CD4-positive, alpha-beta memory T cell (primary cell): ENCODE measurements around the gene PRKCSH. TPM values are rescaled to one million over a fixed set of nuclear protein-coding genes. Genes with fewer than 3 reads are reported as not detected.

ENCODE experiments used
- CTCF ChIA-PET: fragments of 350-600 bp; sonication (Branson Sonifier 250); formaldehyde crosslinking; loops from one replicate; lab custom pipeline; 2021; ENCODE audit warnings: inconsistent platforms; ENCODE audit not compliant: partially characterized antibody; lab: Charles Lee
- POLR2A ChIA-PET: fragments of 350-600 bp; sonication (Branson Sonifier 250); formaldehyde crosslinking; loops from one replicate; lab custom pipeline; 2021; ENCODE audit not compliant: partially characterized antibody; lab: Charles Lee
- DNase-seq, 5 donors: peaks; one replicate each; pipeline versions ENCODE4 v3.0.0 to v3.0.0-alpha.2; 2020 to 2022; ENCODE audit warnings: mixed read lengths in 1 of 5
- H3K27ac ChIP-seq: one replicate; pipeline ENCODE4 v1.7.0; 2013; ENCODE audit warnings: low read depth, low read length
- H3K27me3 ChIP-seq: 2 replicates; pipeline ENCODE4 v1.7.0; 2013; ENCODE audit warnings: mild to moderate bottlenecking, low read length, moderate library complexity; ENCODE audit not compliant: insufficient read depth
- H3K36me3 ChIP-seq: 2 replicates; pipeline ENCODE4 v1.7.0; 2013; ENCODE audit warnings: mild to moderate bottlenecking, low read length, moderate library complexity; ENCODE audit not compliant: insufficient read depth
- H3K4me1 ChIP-seq: 2 replicates; pipeline ENCODE4 v1.7.0; 2013; ENCODE audit warnings: mild to moderate bottlenecking, low read length, moderate library complexity; ENCODE audit not compliant: insufficient read depth
- H3K4me3 ChIP-seq, 2 donors: one replicate each; pipeline ENCODE4 v1.7.0; 2013; ENCODE audit warnings: low read length in 2 of 2, mild to moderate bottlenecking in 1 of 2
- H3K9me3 ChIP-seq, 2 donors: one replicate each; pipeline ENCODE4 v1.7.0; 2013; ENCODE audit warnings: low read length in 2 of 2, control low read depth in 1 of 2; ENCODE audit not compliant: control insufficient read depth in 1 of 2
- H3K27ac Mint-ChIP-seq, 7 donors: one replicate each; pipeline ENCODE4 v1.8.0; 2020 to 2021; ENCODE audit warnings: mixed read lengths in 7 of 7, mild to moderate bottlenecking in 6 of 7, inconsistent platforms in 3 of 7, moderate library complexity in 3 of 7
- H3K27me3 Mint-ChIP-seq, 2 donors: one replicate each; pipeline ENCODE4 v1.8.0; 2020 to 2021; ENCODE audit warnings: mixed read lengths in 2 of 2
- H3K36me3 Mint-ChIP-seq, 2 donors: one replicate each; pipeline ENCODE4 v1.8.0; 2020 to 2021; ENCODE audit warnings: mixed read lengths in 2 of 2, inconsistent platforms in 1 of 2, mild to moderate bottlenecking in 1 of 2
- H3K4me1 Mint-ChIP-seq, 4 donors: one replicate each; pipeline ENCODE4 v1.8.0; 2020 to 2021; ENCODE audit warnings: mixed read lengths in 4 of 4, mild to moderate bottlenecking in 1 of 4
- H3K4me3 Mint-ChIP-seq, 8 donors: one replicate each; pipeline ENCODE4 v1.8.0; 2020 to 2021; ENCODE audit warnings: mixed read lengths in 8 of 8, mild to moderate bottlenecking in 7 of 8, moderate library complexity in 6 of 8, inconsistent platforms in 3 of 8
- H3K9me3 Mint-ChIP-seq, 8 donors: one replicate each; pipeline ENCODE4 v1.8.0; 2020 to 2021; ENCODE audit warnings: mixed read lengths in 8 of 8, mild to moderate bottlenecking in 5 of 8, inconsistent platforms in 3 of 8, moderate library complexity in 1 of 8
- intact Hi-C: fragments of 100-400 bp; cut with micrococcal nuclease; formaldehyde crosslinking; loops from one replicate; pipeline ENCODE4 v1.15.1; 2023
- polyA plus RNA-seq, 2 donors: library from polyadenylated mRNA; unstranded; fragments of 300-500 nt; fragmentation: Illumina TruSeq; gene quantifications; one replicate each; pipeline ENCODE4 v1.2.3, GENCODE V29; 2021
- total RNA-seq, 2 experiments: library from RNA; stranded (reverse); gene quantifications; one replicate each; pipeline ENCODE4 v1.2.3, GENCODE V29; 2021

Gene PRKCSH
- total and polyA plus RNA-seq, 4 experiments from 2014 or later: 14.0 to 300 (median 182) TPM

DNA sequence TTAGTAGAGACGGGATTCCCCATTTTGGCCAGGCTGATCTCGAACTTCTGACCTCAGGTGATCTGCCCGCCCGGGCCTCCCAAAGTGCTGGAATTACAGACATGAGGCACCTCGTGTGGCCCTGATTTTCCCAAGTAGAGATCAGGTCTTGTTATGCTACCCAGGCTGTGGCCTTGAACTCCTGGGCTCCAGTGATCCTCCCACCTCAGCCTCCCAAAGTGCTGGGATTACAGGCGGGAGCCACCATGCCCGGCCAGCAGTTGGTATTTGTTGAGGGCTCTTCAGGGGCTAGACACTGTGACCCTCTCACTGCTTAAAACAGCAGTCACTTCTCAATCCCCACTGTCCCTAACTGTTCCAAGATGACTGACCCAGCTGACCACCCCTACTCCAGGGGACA lies 53.9 kb downstream of the PRKCSH start:
- no peak overlapping the region for H3K27ac Mint-ChIP-seq
- H3K27me3 Mint-ChIP-seq: peaks cover 0 to 3% of the 10 kb centered on the region in 2 donors
- intact Hi-C loops: no loop called here
- H3K4me1 Mint-ChIP-seq: peaks cover 0 to 4% (median under 1%) of the 10 kb centered on the region in 4 donors
- no peak overlapping the region for H3K4me3 Mint-ChIP-seq
- ChIA-PET POLR2A (no interaction called here), CTCF (no interaction called here)
- Histone ChIP-seq H3K36me3 (no peaks in the 10 kb centered on the region), H3K9me3 (no peaks in the 10 kb centered on the region), H3K27ac (no peak overlapping the region), H3K4me3 (no peak overlapping the region), H3K27me3 (no peaks in the 10 kb centered on the region), H3K4me1 (no peaks in the 10 kb centered on the region)
- DNase-seq: no peak
- peaks cover 25 to 32% of the 10 kb centered on the region in 2 donors for H3K36me3 Mint-ChIP-seq
- H3K9me3 Mint-ChIP-seq: no peaks in the 10 kb centered on the region

DNA sequence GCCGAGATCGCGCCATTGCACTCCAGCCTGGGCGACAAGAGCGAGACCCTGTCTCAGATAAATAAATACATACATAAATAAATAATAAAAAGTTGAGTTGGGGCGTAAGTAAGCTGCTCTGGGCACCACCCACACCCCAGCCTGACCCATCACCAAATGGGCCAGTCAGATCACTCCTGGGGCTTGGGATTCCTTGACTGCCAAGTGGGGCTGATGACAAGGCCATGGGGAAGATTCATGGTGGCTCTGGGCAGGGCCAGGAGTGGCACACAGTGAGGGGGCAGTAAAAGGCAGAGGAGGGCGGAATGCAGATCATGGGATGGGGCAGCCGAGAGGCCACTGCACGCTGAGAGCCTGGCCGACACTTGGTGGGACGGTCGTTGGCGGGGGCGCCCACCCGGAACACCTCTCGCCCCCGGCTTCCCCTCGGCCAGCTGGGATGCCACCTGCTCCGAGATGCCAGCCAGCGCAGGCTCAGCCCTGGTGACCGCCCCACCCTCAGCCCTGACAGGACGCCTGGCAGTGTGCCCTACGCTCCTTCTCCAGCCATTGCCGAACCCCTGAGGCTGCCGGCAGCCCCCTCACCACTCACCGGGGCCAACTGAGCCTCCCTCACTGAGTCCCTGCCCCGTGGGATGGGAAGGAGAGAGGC lies 59.3 kb downstream of the PRKCSH start:
- intact Hi-C loops: no loop called here
- POLR2A ChIA-PET: no interaction called here
- H3K4me1 Mint-ChIP-seq: peaks cover 0 to 2% (median under 1%) of the 10 kb centered on the region in 4 donors

DNA sequence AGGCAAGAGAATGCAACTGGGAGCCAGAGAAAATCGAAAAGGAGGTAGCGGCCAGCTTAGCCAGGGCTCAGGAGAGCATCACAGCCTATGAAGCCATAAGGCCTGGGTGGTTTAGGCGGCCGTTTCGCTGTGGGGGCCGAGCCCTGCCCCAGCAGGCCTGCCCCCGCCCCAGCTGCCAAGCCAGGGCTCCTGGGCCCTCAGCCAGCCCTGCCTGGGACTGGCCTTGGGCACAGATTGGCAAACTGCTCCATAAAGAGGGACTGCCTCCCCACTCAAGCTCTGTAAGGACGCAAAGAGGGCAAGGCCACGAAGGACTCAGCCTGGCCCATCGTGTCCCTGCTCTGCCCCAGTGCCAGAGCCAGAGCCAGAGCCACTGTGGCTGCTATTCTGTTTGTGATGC lies 60.0 kb downstream of the PRKCSH start:
- Histone ChIP-seq H3K36me3 (peaks cover 3% of the 10 kb centered on the region), H3K4me1 (no peaks in the 10 kb centered on the region), H3K27ac (no peak overlapping the region), H3K9me3 (no peaks in the 10 kb centered on the region), H3K4me3 (no peak overlapping the region), H3K27me3 (no peaks in the 10 kb centered on the region)
- no peaks in the 10 kb centered on the region for H3K27me3 Mint-ChIP-seq
- no peaks in the 10 kb centered on the region for H3K9me3 Mint-ChIP-seq
- intact Hi-C loops: no loop called here
- ChIA-PET CTCF (interaction anchor here (1.8 kb wide), 1 partner anchor 13 kb away, joined by 5 read pairs; no protein-coding TSS in a partner anchor), POLR2A (no interaction called here)
- H3K4me1 Mint-ChIP-seq: peaks cover 0 to 6% (median 4%) of the 10 kb centered on the region in 4 donors
- H3K27ac Mint-ChIP-seq: no peak overlapping the region
- peaks cover 19 to 40% of the 10 kb centered on the region in 2 donors for H3K36me3 Mint-ChIP-seq
- no peak for DNase-seq
- H3K4me3 Mint-ChIP-seq: no peak overlapping the region

More for the DNA sequence above, 59.3 kb downstream of the PRKCSH start:
- no peaks in the 10 kb centered on the region for H3K9me3 ChIP-seq
- CTCF ChIA-PET: interaction anchor here (0.8 to 1.8 kb wide), 3 partner anchors 12 to 114 kb away, joined by 3 to 5 read pairs (median 4); no protein-coding TSS in a partner anchor
- Mint-ChIP-seq H3K27ac (no peak overlapping the region), H3K9me3 (no peaks in the 10 kb centered on the region), H3K27me3 (no peaks in the 10 kb centered on the region), H3K4me3 (no peak overlapping the region), H3K36me3 (peaks cover 19 to 41% of the 10 kb centered on the region in 2 donors)
- no peaks in the 10 kb centered on the region for H3K27me3 ChIP-seq
- no peak overlapping the region for H3K27ac ChIP-seq
- no peak for DNase-seq
- H3K4me3 ChIP-seq: no peak overlapping the region
- no peaks in the 10 kb centered on the region for H3K4me1 ChIP-seq
- peaks cover 3% of the 10 kb centered on the region for H3K36me3 ChIP-seq

DNA sequence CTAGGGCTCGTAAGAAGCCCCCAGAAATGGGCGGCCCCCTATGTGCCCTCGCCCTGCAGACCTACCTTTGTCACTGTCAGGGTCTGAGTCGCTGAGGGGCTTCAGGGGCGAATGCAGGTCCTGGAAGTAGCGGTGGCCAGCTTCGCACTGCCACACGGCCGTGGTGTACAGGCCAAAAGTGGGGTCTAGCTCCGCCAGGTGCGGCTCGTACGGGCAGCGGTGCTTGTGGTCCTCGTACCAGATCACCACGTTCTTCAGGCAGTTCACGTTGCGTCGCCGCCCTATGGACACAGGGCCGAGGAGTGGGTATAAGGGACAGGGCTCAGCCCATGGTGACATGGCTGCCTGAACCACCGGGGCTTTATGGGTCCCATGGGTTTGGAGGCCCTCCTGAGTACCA lies 60.5 kb downstream of the PRKCSH start:
- Mint-ChIP-seq H3K36me3 (peaks cover 15 to 36% of the 10 kb centered on the region in 2 donors), H3K27ac (no peak overlapping the region), H3K27me3 (no peaks in the 10 kb centered on the region), H3K4me1 (peaks cover 3 to 8% (median 5%) of the 10 kb centered on the region in 4 donors), H3K9me3 (no peaks in the 10 kb centered on the region), H3K4me3 (no peak overlapping the region)
- no peak overlapping the region for H3K4me3 ChIP-seq
- no peak overlapping the region for H3K27ac ChIP-seq
- H3K4me1 ChIP-seq: no peaks in the 10 kb centered on the region
- intact Hi-C loops: loop anchor here (1.0 kb wide), 1 partner anchor 91 kb away; no protein-coding TSS in a partner anchor
- DNase-seq: no peak
- peaks cover 3% of the 10 kb centered on the region for H3K36me3 ChIP-seq
- POLR2A ChIA-PET: no interaction called here
- H3K9me3 ChIP-seq: no peaks in the 10 kb centered on the region
- H3K27me3 ChIP-seq: no peaks in the 10 kb centered on the region
- CTCF ChIA-PET: interaction anchor here (1.8 to 2.0 kb wide), 2 partner anchors 13 to 63 kb away, joined by 4 to 5 read pairs; partner anchors contain the start of gene ELOF1

DNA sequence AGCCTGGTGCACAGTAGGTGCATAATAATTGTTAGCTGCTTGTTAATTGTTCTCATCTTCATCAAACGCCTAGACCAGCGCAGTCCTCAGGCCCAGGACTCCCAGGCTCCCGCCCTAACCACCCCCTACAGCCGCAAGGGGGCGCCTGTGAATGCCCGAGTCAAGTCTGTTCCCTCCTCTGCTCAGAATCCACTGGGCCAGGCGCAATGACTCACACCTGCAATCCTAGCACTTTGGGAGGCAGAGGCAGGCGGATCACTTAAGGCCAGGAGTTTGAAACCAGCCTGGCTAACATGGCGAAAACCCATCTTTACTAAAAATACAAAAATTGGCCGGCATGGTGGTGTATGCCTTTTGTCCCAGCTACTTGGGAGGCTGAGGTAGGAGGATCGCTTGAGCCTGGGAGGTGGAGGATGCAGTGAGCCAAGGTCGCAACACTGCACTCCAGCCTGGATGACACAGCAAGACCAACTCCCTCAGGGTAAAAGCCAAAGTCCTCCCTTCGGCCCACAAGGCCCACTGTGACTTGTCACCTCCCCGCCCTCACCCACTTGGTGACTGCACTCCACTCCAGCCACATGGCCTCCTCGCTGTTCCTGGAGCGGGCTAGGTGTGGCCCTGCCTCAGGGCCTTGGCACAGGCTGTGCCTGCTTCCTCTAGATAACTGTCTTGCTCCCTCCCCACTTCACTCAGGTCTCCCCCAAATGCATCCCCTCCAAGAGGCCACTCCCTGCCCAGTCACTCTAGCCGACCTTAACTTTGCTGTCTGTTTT lies 61.1 kb downstream of the PRKCSH start:
- Histone ChIP-seq H3K4me3 (no peak overlapping the region), H3K9me3 (no peaks in the 10 kb centered on the region), H3K36me3 (peaks cover 3% of the 10 kb centered on the region), H3K27me3 (no peaks in the 10 kb centered on the region), H3K27ac (no peak overlapping the region), H3K4me1 (no peaks in the 10 kb centered on the region)
- Mint-ChIP-seq H3K9me3 (no peaks in the 10 kb centered on the region), H3K4me3 (no peak overlapping the region), H3K4me1 (peaks cover 4 to 10% (median 6%) of the 10 kb centered on the region in 4 donors), H3K27ac (peak overlapping the region in 1 of 7 donors; percentile 30), H3K27me3 (no peaks in the 10 kb centered on the region), H3K36me3 (peaks cover 13 to 35% of the 10 kb centered on the region in 2 donors)
- ChIA-PET POLR2A (no interaction called here), CTCF (interaction anchor here (1.6 to 2.0 kb wide), 3 partner anchors 14 to 62 kb away, joined by 4 to 6 read pairs (median 5); partner anchors contain the start of gene ELOF1)
- intact Hi-C loops: loop anchor here (1.0 kb wide), 1 partner anchor 91 kb away; no protein-coding TSS in a partner anchor
- DNase-seq: peak; percentile 43 to 57 (median 52)

DNA sequence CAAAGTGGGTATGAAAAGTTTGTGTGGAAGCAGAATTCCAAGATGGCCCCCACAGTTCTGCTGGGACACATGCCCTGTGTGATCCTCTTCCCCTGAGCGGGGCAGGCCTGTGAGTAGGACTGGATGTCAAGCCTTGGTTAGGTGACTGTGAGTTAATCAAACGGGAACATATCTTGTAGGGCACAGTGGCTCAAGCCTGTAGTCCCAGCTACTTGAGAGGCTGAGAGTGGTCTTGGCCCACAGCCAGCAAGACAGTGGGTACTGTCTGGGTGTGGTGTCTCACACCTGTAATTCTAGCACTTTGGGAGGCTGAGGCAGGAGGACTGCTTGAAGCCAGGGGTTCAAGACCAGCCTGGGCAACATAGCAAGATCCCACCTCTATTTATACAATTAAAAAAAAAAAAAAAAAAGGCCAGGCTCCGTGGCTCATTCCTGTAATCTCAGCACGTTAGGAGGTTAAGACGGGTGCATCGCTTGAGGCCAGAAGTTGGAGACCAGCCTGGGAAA lies 63.8 kb downstream of the PRKCSH start:
- Mint-ChIP-seq H3K36me3 (peaks cover 10 to 28% of the 10 kb centered on the region in 2 donors), H3K9me3 (no peaks in the 10 kb centered on the region), H3K27ac (no peak overlapping the region), H3K27me3 (no peaks in the 10 kb centered on the region), H3K4me1 (peaks cover 9 to 11% (median 9%) of the 10 kb centered on the region in 4 donors), H3K4me3 (no peak overlapping the region)
- H3K36me3 ChIP-seq: peaks cover 3% of the 10 kb centered on the region
- H3K4me3 ChIP-seq: no peak overlapping the region
- ChIA-PET CTCF (interaction anchor here (0.7 kb wide), 1 partner anchor 43 kb away, joined by 3 read pairs; no protein-coding TSS in a partner anchor), POLR2A (no interaction called here)
- no peak overlapping the region for H3K27ac ChIP-seq
- intact Hi-C loops: no loop called here
- H3K9me3 ChIP-seq: no peaks in the 10 kb centered on the region
- no peaks in the 10 kb centered on the region for H3K27me3 ChIP-seq
- no peak for DNase-seq
- peaks cover under 1% of the 10 kb centered on the region for H3K4me1 ChIP-seq
